NB4 (cell line): ENCODE data around the gene KCNJ12.

Experiments used
- POLR2A ChIP-seq: IDR thresholded peaks from 2 replicates; pipeline ENCODE4 v1.6.1; 2011; ENCODE audit warnings: mild to moderate bottlenecking; ENCODE audit not compliant: insufficient read length; ENCODE audit errors: extremely low read depth
- TF ChIP-seq, protein P1 (sequence below): IDR thresholded peaks from one replicate; pipeline ENCODE4 v1.5.1; 2012; ENCODE audit warnings: low read depth, low read length
- TF ChIP-seq, protein P2 (sequence below): IDR thresholded peaks from 2 replicates; pipeline ENCODE4 v1.6.1; 2011; ENCODE audit warnings: low read depth, low read length

DNA sequence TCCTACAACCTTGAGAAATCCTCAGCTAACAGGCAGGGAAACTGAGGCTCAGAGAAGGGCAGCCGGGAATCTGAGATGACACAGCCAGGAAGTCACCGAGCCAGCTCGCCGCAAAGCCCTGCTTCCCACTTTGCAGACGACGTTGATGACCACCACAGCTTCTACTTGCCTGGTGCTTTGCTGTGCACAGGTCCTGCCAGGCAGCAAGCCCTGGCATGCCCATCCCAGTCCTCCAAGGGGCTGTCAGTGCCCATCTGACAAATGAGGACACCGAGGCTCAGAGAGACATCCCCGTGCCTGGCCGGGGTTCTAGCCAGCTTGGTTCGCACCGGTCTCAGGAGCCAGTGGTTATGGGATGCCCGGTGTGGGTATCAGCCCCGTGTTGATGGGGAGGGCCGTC, 20.1 kb downstream of the KCNJ12 start:
- no peak for TF ChIP-seq POLR2A
- TF ChIP-seq, protein P1, sequence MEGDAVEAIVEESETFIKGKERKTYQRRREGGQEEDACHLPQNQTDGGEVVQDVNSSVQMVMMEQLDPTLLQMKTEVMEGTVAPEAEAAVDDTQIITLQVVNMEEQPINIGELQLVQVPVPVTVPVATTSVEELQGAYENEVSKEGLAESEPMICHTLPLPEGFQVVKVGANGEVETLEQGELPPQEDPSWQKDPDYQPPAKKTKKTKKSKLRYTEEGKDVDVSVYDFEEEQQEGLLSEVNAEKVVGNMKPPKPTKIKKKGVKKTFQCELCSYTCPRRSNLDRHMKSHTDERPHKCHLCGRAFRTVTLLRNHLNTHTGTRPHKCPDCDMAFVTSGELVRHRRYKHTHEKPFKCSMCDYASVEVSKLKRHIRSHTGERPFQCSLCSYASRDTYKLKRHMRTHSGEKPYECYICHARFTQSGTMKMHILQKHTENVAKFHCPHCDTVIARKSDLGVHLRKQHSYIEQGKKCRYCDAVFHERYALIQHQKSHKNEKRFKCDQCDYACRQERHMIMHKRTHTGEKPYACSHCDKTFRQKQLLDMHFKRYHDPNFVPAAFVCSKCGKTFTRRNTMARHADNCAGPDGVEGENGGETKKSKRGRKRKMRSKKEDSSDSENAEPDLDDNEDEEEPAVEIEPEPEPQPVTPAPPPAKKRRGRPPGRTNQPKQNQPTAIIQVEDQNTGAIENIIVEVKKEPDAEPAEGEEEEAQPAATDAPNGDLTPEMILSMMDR: no peak
- TF ChIP-seq, protein P2, sequence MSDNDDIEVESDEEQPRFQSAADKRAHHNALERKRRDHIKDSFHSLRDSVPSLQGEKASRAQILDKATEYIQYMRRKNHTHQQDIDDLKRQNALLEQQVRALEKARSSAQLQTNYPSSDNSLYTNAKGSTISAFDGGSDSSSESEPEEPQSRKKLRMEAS: no peak
